ENCODE results near the gene UBAC1. TPM values are rescaled to one million over a fixed set of nuclear protein-coding genes. Genes with fewer than 3 reads are reported as not detected.
A peak's percentile ranks its signal among the peaks of the same experiment; 100 is the strongest.
"Not testable (repeated sequence)": the region's sequence is repeated elsewhere in the genome, so short reads cannot be mapped to it uniquely, and the experiment has no call there.

Gene UBAC1
- total RNA-seq, 1 donor from 2014 or later: 35.9 TPM

DNA sequence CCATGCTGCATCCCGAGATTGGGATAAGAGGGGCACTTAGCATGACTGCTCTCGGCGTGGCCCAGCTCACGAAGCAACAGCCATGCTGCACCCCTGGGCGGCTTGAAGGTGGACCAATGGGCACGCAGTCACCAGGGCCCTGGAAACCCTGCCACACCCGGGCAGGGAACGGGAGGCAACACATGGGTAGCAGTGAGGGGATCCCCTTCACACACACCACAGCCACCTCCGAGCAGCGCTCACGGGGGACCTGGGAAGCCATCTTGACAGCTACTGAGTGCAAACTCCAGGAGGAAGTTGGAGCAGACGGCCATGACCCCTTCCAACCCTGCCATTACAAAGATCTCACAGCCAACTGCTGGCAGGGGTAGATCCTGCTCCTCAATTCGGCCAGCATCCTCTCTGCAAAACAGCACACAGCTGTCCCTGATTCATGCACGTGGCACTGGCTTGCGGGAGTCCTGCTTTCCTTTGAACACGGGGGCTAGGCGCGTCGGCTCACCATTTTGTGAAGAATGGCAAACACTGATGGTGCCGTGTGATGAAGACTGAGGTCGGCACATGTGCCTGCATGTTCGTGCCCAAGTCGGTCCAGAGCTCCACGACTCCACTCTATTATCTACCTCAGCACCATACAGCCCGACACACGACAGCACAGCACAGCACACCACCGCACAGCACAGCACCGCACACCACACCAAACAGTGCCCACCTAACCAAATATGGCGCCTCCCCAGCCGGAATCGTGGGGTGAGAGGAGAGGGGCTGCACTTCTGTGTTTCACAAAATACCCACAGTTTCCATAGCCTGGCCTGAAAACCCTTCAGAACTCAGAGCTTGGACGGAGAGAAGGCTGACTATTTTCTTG is 5.0 kb downstream of the UBAC1 start:
- no peak for DNase-seq

- DNase-seq: no peak
Measured at GRCh38 chr9:135952664-135953206, 8.4 kb downstream of the UBAC1 start.

GRCh38 chr9:135951889-135952663 is 9.1 kb downstream of the UBAC1 start:
- no peak for DNase-seq

DNA sequence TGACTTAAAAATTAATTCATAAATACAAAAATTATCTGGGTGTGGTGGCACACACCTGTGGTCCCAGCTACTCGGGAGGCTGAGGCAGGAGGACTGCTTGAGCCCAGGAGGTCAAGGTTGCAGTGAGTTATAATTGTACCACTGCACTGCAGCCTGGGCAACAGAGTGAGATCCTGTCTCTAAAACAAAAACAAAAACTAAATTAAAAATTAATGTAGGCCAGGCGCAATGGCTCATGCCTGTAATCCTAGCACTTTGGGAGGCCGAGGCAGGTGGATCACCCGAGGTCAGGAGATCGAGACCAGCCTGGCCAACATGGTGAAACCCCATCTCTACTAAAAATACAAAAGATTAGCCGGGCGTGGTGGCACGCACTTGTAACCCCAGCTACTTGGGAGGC is 9.9 kb downstream of the UBAC1 start:
- not testable (repeated sequence) for DNase-seq

- not testable (repeated sequence) for DNase-seq
Measured at GRCh38 chr9:135950841-135951240, 10.3 kb downstream of the UBAC1 start.

DNA sequence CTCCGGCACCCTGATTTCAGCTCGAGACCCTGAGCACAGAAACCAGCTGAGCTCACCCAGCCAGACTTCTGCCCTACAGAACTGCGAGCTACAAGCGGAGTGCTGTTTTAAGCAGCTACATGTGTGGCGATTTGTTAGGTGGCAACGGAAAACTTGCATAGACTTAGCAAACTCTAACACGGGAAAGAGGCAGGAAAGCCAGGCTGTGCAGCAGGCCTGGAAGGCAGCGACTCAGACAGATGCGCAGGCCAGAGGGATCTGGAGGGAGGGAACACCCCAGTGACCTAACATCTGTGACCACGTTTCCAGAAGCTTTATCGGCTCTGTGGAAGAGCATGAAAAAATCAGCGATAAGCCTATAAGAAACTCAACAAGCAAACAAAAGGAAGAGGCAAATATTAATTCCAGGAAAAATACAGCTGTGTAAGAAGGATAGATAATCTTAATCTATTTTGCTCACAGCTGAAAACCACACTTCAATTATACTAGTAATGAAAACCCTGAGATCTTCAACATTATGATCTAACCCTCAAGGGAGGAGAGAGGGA is 11.0 kb downstream of the UBAC1 start:
- no peak for DNase-seq

- no peak for DNase-seq
Measured at GRCh38 chr9:135949501-135950134, 11.6 kb downstream of the UBAC1 start.

GRCh38 chr9:135948968-135949367 is 12.2 kb downstream of the UBAC1 start:
- DNase-seq: no peak

DNA sequence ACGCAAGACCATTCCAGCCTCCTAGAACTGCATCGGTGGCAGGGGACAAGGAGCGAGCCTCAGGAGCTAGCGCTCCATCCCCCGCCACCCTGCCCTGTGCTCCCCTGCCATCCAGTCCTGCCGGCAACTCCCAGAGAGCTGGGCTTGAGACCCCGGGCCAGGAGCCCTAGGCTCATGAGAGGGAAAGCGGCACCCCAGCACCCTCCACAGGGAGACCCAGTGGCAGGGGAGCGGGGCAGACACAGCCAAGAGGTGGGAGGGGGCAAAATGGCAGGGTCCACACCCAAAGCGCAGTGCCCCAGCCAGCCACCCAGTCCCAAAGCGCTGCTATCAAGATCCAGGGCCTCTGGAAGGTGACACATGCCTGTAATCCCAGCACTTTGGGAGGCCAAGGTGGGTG is 12.7 kb downstream of the UBAC1 start:
- DNase-seq: no peak

- DNase-seq: no peak
Measured at GRCh38 chr9:135947582-135947981, 13.6 kb downstream of the UBAC1 start.

- DNase-seq: not testable (repeated sequence)
Measured at GRCh38 chr9:135947105-135947504, 14.1 kb downstream of the UBAC1 start.

- no peak for DNase-seq
Measured at GRCh38 chr9:135946392-135946994, 14.7 kb downstream of the UBAC1 start.

GRCh38 chr9:135945969-135946368 is 15.2 kb downstream of the UBAC1 start:
- no peak for DNase-seq

- no peak for DNase-seq
Measured at GRCh38 chr9:135944444-135945252, 16.5 kb downstream of the UBAC1 start.

GRCh38 chr9:135943604-135944003 is 17.6 kb downstream of the UBAC1 start:
- DNase-seq: not testable (repeated sequence)

- peak; percentile 53 for DNase-seq
Measured at GRCh38 chr9:135941288-135941995, 19.7 kb downstream of the UBAC1 start.

DNA sequence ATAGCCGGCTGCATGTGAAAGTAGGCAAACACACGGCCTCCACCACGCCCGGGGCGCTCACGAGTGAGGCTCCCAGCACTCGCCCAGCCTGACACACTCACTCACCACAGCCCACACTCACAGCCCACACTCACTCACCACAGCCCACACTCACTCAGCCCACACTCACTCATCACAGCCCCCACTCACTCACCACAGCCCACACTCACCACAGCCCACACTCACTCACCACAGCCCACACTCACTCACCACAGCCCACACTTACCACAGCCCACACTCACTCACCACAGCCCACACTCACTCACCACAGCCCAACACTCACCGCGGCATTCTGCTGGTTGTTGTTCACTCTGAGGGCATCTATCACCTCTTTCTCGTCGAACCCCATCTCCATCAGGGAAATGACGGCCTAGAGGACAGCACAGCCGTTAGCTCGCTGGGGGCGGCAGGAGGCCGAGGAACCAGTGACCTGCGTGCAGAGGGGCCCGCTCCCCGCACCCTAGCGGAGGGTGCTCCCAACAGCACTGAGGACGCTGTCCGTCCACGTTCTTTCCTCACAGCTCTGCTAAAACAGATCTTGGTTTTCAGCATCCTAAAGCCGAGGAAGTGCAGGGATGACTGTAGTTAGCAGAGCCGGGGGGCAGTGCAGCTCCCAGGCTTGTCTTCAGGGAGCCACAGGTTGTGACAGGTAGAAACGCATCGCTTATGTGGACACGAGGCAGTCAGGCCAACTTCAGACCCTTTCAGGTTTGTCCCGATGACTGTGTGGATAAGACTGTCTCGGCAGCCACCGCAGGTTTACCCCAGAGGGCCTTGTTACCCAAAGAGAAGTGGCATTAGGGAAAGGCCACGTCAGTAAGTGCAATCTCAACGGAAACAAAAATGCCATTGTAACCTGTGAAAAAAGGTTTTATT is 21.6 kb downstream of the UBAC1 start:
- no peak for DNase-seq

- no peak for DNase-seq
Measured at GRCh38 chr9:135937521-135938489, 23.4 kb downstream of the UBAC1 start.

All from dermis blood vessel endothelial cell (primary cell).